ENCODE data around the gene NPPC. TPM values are rescaled to one million over a fixed set of nuclear protein-coding genes. Genes with fewer than 3 reads are reported as not detected.

The NPPC gene
- total RNA-seq, 3 donors from 2014 or later (not counting 1 experiment from before 2014, with no cell fraction given), result not detected

DNA sequence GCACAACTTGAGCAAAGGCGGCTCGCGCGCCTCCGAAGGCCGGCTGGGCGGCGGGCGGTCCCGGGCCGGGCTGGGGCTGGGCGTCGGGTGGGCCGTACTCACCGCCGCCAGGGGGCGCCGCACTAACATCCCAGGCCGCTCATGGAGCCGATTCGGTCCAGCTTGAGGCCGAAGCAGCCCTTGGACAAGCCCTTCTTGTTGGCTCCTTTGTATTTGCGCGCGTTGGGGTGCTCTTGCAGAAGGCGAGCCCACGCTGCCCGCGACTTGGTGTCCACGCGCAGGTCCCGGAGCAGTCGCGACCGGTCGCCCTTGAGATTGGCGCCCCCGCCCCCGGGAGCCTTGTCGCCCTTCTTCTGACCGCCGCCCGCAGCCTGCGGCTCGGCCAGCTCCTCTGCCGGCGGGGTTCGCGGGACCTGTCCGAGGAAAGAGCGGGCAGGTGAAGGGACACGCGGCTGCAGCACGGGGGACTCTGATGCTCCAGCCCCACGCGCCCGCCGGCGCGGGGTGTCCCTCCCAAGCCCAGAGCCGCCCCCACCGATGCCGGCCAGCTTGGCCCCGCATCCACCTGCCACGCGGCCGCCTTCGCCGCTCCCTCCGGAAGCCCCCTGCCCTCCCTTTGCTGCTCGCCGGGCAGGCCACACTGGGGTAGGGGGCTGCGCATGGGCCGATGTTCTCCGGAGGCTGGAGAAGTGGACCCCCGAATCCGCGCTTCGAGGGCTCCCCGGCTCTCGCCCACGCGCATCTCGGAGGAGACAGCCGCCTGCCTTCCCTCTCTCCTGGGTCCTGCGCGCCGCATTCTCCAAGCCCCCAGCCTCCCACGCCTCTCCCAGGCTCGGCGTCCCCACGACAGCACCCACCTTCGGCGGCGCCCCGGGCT lies 655 bp downstream of the NPPC start:
- H3K4me3 Mint-ChIP-seq, result peak overlapping the region; percentile 52
- H3K9me3 Mint-ChIP-seq, result no peaks in the 10 kb centered on the region
- intact Hi-C loops (cut with micrococcal nuclease), result loop anchor here (1.0 to 5.0 kb wide), 2 partner anchors 402 to 517 kb away; no protein-coding TSS in a partner anchor
- peaks cover 48 to 54% of the 10 kb centered on the region in 2 donors for H3K27me3 Mint-ChIP-seq (ENCODE audit: low read depth in 2 of 2)
- no peak overlapping the region for H3K27ac ChIP-seq (ENCODE audit: low read length)
- peaks cover 30% of the 10 kb centered on the region for H3K27me3 ChIP-seq (ENCODE audit: control insufficient read depth, insufficient read depth, low read length)
- H3K36me3 Mint-ChIP-seq, result no peaks in the 10 kb centered on the region
- peaks cover 20% of the 10 kb centered on the region for H3K4me1 ChIP-seq (ENCODE audit: control insufficient read depth, insufficient read depth, low read length)
- ATAC-seq (peak; percentile 74 to 90 (median 88)), DNase-seq (peak; percentile 71 to 83)
- no peaks in the 10 kb centered on the region for H3K36me3 ChIP-seq (ENCODE audit: control insufficient read depth, insufficient read depth, low read length)
- no peaks in the 10 kb centered on the region for H3K9me3 ChIP-seq (ENCODE audit: control insufficient read depth, insufficient read depth, low read length)
- WGBS (ENCODE audit: insufficient coverage), result 1% methylated on average over 96 of the region's 96 CpGs
- no peak overlapping the region for H3K4me3 ChIP-seq (ENCODE audit: low read length)
- peaks cover 0 to 5% of the 10 kb centered on the region in 2 donors for H3K4me1 Mint-ChIP-seq
- no peak overlapping the region for H3K27ac Mint-ChIP-seq
- TF ChIP-seq, protein P1, sequence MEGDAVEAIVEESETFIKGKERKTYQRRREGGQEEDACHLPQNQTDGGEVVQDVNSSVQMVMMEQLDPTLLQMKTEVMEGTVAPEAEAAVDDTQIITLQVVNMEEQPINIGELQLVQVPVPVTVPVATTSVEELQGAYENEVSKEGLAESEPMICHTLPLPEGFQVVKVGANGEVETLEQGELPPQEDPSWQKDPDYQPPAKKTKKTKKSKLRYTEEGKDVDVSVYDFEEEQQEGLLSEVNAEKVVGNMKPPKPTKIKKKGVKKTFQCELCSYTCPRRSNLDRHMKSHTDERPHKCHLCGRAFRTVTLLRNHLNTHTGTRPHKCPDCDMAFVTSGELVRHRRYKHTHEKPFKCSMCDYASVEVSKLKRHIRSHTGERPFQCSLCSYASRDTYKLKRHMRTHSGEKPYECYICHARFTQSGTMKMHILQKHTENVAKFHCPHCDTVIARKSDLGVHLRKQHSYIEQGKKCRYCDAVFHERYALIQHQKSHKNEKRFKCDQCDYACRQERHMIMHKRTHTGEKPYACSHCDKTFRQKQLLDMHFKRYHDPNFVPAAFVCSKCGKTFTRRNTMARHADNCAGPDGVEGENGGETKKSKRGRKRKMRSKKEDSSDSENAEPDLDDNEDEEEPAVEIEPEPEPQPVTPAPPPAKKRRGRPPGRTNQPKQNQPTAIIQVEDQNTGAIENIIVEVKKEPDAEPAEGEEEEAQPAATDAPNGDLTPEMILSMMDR (IDR thresholded peaks at IDR 0.05), result peak; percentile 83

DNA sequence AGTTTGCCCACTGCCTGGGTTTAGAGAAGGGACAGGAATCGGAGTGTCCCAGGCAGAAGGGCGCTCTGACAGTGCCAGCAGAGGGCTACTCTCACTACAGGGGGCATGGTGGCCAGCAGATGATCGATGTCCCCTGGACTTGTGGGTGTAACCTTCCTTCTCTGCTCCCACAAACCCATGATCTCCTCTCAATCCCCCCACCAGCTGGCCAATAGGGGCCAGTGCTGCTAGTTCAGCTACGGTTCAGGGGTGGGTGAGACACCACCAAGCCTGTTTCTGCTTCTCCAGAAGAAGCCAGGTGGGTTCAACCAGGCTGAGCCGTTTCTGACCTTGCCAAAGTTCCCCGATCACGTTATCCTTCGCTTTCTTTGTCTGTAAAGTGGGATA lies 1.3 kb downstream of the NPPC start:
- Histone ChIP-seq H3K27ac (ENCODE audit: low read length) (no peak overlapping the region), H3K4me3 (ENCODE audit: low read length) (no peak overlapping the region), H3K27me3 (ENCODE audit: control insufficient read depth, insufficient read depth, low read length) (peaks cover 30% of the 10 kb centered on the region), H3K36me3 (ENCODE audit: control insufficient read depth, insufficient read depth, low read length) (no peaks in the 10 kb centered on the region), H3K4me1 (ENCODE audit: control insufficient read depth, insufficient read depth, low read length) (peaks cover 20% of the 10 kb centered on the region), H3K9me3 (ENCODE audit: control insufficient read depth, insufficient read depth, low read length) (no peaks in the 10 kb centered on the region)
- TF ChIP-seq, protein P1 (IDR thresholded peaks at IDR 0.05), result no peak
- intact Hi-C loops (cut with micrococcal nuclease), result loop anchor here (1.0 to 5.0 kb wide), 2 partner anchors 402 to 517 kb away; no protein-coding TSS in a partner anchor
- 39% methylated on average over 8 of the region's 8 CpGs for WGBS (ENCODE audit: insufficient coverage)
- Mint-ChIP-seq H3K27ac (no peak overlapping the region), H3K9me3 (no peaks in the 10 kb centered on the region), H3K4me1 (peaks cover 0 to 5% of the 10 kb centered on the region in 2 donors), H3K36me3 (no peaks in the 10 kb centered on the region), H3K27me3 (ENCODE audit: low read depth in 2 of 2) (peaks cover 48 to 54% of the 10 kb centered on the region in 2 donors), H3K4me3 (peak overlapping the region; percentile 59)
- ATAC-seq, result peak in 2 of 3 donors; percentile 13 to 16
- DNase-seq, result no peak

DNA sequence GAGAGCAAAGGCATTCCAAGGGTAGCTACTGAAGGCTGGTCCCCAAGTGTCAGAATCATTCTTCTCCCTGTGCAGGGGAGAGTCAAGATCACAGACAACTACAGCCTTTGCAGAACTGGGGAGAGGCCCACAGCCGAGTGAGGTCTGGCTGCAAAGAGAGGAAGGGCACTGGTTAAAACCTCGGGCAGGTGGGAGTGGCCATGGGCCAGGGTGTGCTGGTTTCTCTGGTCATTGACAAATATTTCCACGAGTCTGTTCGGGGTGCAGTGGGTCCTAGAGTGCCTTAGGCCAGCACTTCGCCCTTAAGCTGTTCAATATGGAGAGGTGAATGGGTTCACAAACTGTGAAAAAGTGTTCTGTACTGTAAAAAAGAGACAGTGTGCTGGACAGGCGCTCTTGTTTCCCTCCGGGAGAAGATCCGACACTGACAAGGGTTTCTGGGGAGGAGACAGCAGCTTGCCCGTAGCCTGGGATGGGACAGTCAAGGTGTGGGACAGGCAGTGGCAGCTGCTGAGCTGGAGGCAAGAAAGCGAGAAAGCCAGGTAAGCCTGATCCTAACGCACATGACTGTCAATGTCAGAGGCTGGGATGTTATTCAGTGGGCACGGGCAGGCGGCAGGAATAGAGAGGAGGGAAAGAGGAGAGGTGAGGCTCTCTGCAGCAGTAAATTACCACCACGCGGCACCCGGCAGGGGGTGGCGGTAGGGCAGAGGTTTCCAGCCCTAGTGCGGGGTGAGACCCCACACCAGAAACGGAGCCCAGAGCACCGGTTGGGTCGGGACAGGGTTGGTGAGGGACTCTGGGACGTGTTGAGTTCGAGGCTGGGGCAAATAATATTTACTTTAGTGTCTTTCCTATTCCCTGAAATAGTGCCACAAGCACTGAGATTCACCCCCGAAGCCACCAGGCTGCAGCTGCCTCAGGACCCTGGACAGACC lies 2.0 kb downstream of the NPPC start:
- Histone ChIP-seq H3K27me3 (ENCODE audit: control insufficient read depth, insufficient read depth, low read length) (peaks cover 30% of the 10 kb centered on the region), H3K4me3 (ENCODE audit: low read length) (no peak overlapping the region), H3K9me3 (ENCODE audit: control insufficient read depth, insufficient read depth, low read length) (no peaks in the 10 kb centered on the region), H3K36me3 (ENCODE audit: control insufficient read depth, insufficient read depth, low read length) (no peaks in the 10 kb centered on the region), H3K4me1 (ENCODE audit: control insufficient read depth, insufficient read depth, low read length) (peaks cover 20% of the 10 kb centered on the region), H3K27ac (ENCODE audit: low read length) (no peak overlapping the region)
- H3K9me3 Mint-ChIP-seq, result no peaks in the 10 kb centered on the region
- H3K36me3 Mint-ChIP-seq, result no peaks in the 10 kb centered on the region
- DNase-seq (no peak), ATAC-seq (no peak)
- WGBS (ENCODE audit: insufficient coverage), result 77% methylated on average over 24 of the region's 24 CpGs
- H3K27me3 Mint-ChIP-seq (ENCODE audit: low read depth in 2 of 2), result peaks cover 47 to 50% of the 10 kb centered on the region in 2 donors
- H3K27ac Mint-ChIP-seq, result no peak overlapping the region
- peak overlapping the region; percentile 59 for H3K4me3 Mint-ChIP-seq
- intact Hi-C loops (cut with micrococcal nuclease), result no loop called here
- peaks cover 0 to 5% of the 10 kb centered on the region in 2 donors for H3K4me1 Mint-ChIP-seq
- TF ChIP-seq, protein P1 (IDR thresholded peaks at IDR 0.05), result no peak
